HUES64 (cell line): ENCODE results near the gene TPST1.
"Not testable (repeated sequence)": the region's sequence is repeated elsewhere in the genome, so short reads cannot be mapped to it uniquely, and the experiment has no call there.

Experiments
- H3K27ac ChIP-seq: 2 replicates; pipeline ENCODE4 v1.7.0; 2013; ENCODE audit warnings: low read depth, low read length, inconsistent platforms
- H3K27me3 ChIP-seq: 2 replicates; pipeline ENCODE4 v1.6.1; 2013; ENCODE audit warnings: mild to moderate bottlenecking, low read length; ENCODE audit not compliant: insufficient read depth
- H3K36me3 ChIP-seq: 2 replicates; pipeline ENCODE4 v1.6.1; 2013; ENCODE audit warnings: mild to moderate bottlenecking, low read length; ENCODE audit not compliant: insufficient read depth
- H3K4me1 ChIP-seq: 2 replicates; pipeline ENCODE4 v1.6.1; 2013; ENCODE audit warnings: mild to moderate bottlenecking, low read length, moderate library complexity; ENCODE audit not compliant: insufficient read depth
- H3K4me3 ChIP-seq: 2 replicates; pipeline ENCODE4 v1.5.1; 2013; ENCODE audit warnings: mild to moderate bottlenecking, low read length, moderate library complexity
- H3K9ac ChIP-seq: 2 replicates; pipeline ENCODE4 v1.6.1; 2013; ENCODE audit warnings: mild to moderate bottlenecking, low read depth, low read length
- H3K9me3 ChIP-seq: 2 replicates; pipeline ENCODE4 v1.6.1; 2013; ENCODE audit warnings: low read depth, low read length; ENCODE audit not compliant: insufficient read depth
- WGBS: fragments of 150-250, 120-280 bp; methylation state at CpG from one replicate; pipeline ENCODE4 v1.1.7; 2013; ENCODE audit warnings: missing lambda C conversion rate; 5-methylcytosine and 5-hydroxymethylcytosine counted together

Gene TPST1

GRCh38 chr7:66315192-66315591, 110.1 kb downstream of the TPST1 start:
- WGBS = 59% methylated on average over 4 of the region's 4 CpGs
- peak overlapping the region; percentile 7; the same call in 1 of the 2 replicates for H3K9ac ChIP-seq
- H3K27me3 ChIP-seq = no peaks in the 10 kb centered on the region
- H3K36me3 ChIP-seq = no peaks in the 10 kb centered on the region
- H3K4me1 ChIP-seq = peaks cover 9% of the 10 kb centered on the region; the same call in 1 of the 2 replicates
- no peaks in the 10 kb centered on the region for H3K9me3 ChIP-seq
- peak overlapping the region; percentile 3; the same call in 1 of the 2 replicates for H3K27ac ChIP-seq
- H3K4me3 ChIP-seq = no peak overlapping the region

GRCh38 chr7:66319407-66319979, 114.4 kb downstream of the TPST1 start:
- Histone ChIP-seq H3K27ac (no peak overlapping the region), H3K9me3 (peaks cover 13% of the 10 kb centered on the region), H3K4me3 (no peak overlapping the region), H3K4me1 (peaks cover 16% of the 10 kb centered on the region), H3K27me3 (no peaks in the 10 kb centered on the region), H3K9ac (no peak overlapping the region), H3K36me3 (no peaks in the 10 kb centered on the region)
- 100% methylated on average over 1 of the region's 1 CpG for WGBS

GRCh38 chr7:66321283-66321682, 116.1 kb downstream of the TPST1 start:
- Histone ChIP-seq H3K4me3 (no peak overlapping the region), H3K9ac (no peak overlapping the region), H3K4me1 (peaks cover 8% of the 10 kb centered on the region), H3K27ac (no peak overlapping the region), H3K27me3 (no peaks in the 10 kb centered on the region), H3K9me3 (peaks cover 13% of the 10 kb centered on the region), H3K36me3 (no peaks in the 10 kb centered on the region)

- WGBS = 57% methylated on average over 5 of the region's 6 CpGs
- no peak overlapping the region for H3K27ac ChIP-seq
- peaks cover 13% of the 10 kb centered on the region for H3K9me3 ChIP-seq
- H3K36me3 ChIP-seq = no peaks in the 10 kb centered on the region
- H3K4me3 ChIP-seq = no peak overlapping the region
- no peak overlapping the region for H3K9ac ChIP-seq
- H3K4me1 ChIP-seq = peaks cover 8% of the 10 kb centered on the region
- H3K27me3 ChIP-seq = no peaks in the 10 kb centered on the region
Measured at GRCh38 chr7:66323114-66323796, 118.1 kb downstream of the TPST1 start.

GRCh38 chr7:66324985-66325384, 119.9 kb downstream of the TPST1 start:
- WGBS = 92% methylated on average over 3 of the region's 6 CpGs
- not testable (repeated sequence) for H3K27me3 ChIP-seq, H3K36me3 ChIP-seq

GRCh38 chr7:66326501-66327215, 121.5 kb downstream of the TPST1 start:
- Histone ChIP-seq H3K36me3 (no peaks in the 10 kb centered on the region), H3K9ac (no peak overlapping the region), H3K4me1 (peaks cover 8% of the 10 kb centered on the region), H3K27ac (no peak overlapping the region), H3K9me3 (peaks cover 3% of the 10 kb centered on the region; the same call in 1 of the 2 replicates), H3K27me3 (no peaks in the 10 kb centered on the region), H3K4me3 (no peak overlapping the region)
- WGBS = 95% methylated on average over 1 of the region's 1 CpG

More at GRCh38 chr7:66324985-66325384, 119.9 kb downstream of the TPST1 start:
- not testable (repeated sequence) for H3K4me3 ChIP-seq, H3K27ac ChIP-seq, H3K9ac ChIP-seq, H3K4me1 ChIP-seq
- H3K9me3 ChIP-seq = peaks cover 13% of the 10 kb centered on the region

GRCh38 chr7:66330961-66331360, 125.8 kb downstream of the TPST1 start:
- Histone ChIP-seq H3K9ac (no peak overlapping the region), H3K27me3 (no peaks in the 10 kb centered on the region), H3K4me1 (no peaks in the 10 kb centered on the region), H3K4me3 (no peak overlapping the region), H3K27ac (no peak overlapping the region), H3K9me3 (0 out of 2 replicates have a peak, but pooled peaks cover 4% of the 10 kb centered on the region), H3K36me3 (no peaks in the 10 kb centered on the region)
- 84% methylated on average over 1 of the region's 1 CpG for WGBS

GRCh38 chr7:66331883-66332282, 126.7 kb downstream of the TPST1 start:
- H3K27ac ChIP-seq = no peak overlapping the region
- peaks cover 7% of the 10 kb centered on the region; the same call in 1 of the 2 replicates for H3K9me3 ChIP-seq
- H3K36me3 ChIP-seq = no peaks in the 10 kb centered on the region
- H3K4me1 ChIP-seq = no peaks in the 10 kb centered on the region
- no peak overlapping the region for H3K9ac ChIP-seq
- 95% methylated on average over 6 of the region's 6 CpGs for WGBS
- no peaks in the 10 kb centered on the region for H3K27me3 ChIP-seq
- no peak overlapping the region for H3K4me3 ChIP-seq

- no peak overlapping the region for H3K27ac ChIP-seq
- H3K36me3 ChIP-seq = no peaks in the 10 kb centered on the region
- no peak overlapping the region for H3K9ac ChIP-seq
- no peaks in the 10 kb centered on the region for H3K27me3 ChIP-seq
- peaks cover 7% of the 10 kb centered on the region; the same call in 1 of the 2 replicates for H3K9me3 ChIP-seq
- H3K4me3 ChIP-seq = no peak overlapping the region
- H3K4me1 ChIP-seq = no peaks in the 10 kb centered on the region
- no CpG with 5 or more reads among the region's 1 CpG for WGBS
Measured at GRCh38 chr7:66333443-66333842, 128.3 kb downstream of the TPST1 start.

GRCh38 chr7:66335318-66335717, 130.2 kb downstream of the TPST1 start:
- 94% methylated on average over 6 of the region's 6 CpGs for WGBS
- Histone ChIP-seq H3K36me3 (no peaks in the 10 kb centered on the region), H3K27ac (no peak overlapping the region), H3K27me3 (no peaks in the 10 kb centered on the region), H3K4me1 (no peaks in the 10 kb centered on the region), H3K9me3 (peaks cover 10% of the 10 kb centered on the region; the same call in 1 of the 2 replicates), H3K4me3 (no peak overlapping the region), H3K9ac (no peak overlapping the region)

- Histone ChIP-seq H3K9me3 (peaks cover 16% of the 10 kb centered on the region; the same call in 1 of the 2 replicates), H3K27me3 (no peaks in the 10 kb centered on the region), H3K27ac (no peak overlapping the region), H3K36me3 (no peaks in the 10 kb centered on the region), H3K9ac (no peak overlapping the region), H3K4me3 (no peak overlapping the region), H3K4me1 (no peaks in the 10 kb centered on the region)
Measured at GRCh38 chr7:66336760-66337159, 131.6 kb downstream of the TPST1 start.
